Tibial nerve (tissue), 4 donors: ENCODE data around the gene MYCL. TPM values are rescaled to one million over a fixed set of nuclear protein-coding genes. Genes with fewer than 3 reads are reported as not detected.
A peak's percentile ranks its signal among the peaks of the same experiment; 100 is the strongest.

Source experiments
- DNase-seq, 2 donors: peaks; one replicate each; pipeline ENCODE4 v3.0.0-alpha.2; 2019; ENCODE audit warnings: low spot score in 2 of 2
- H3K27ac ChIP-seq, 4 donors: fragments of 200-600 bp; sonication (generic) in 3 of 4; one replicate each; pipeline ENCODE4 v1.5.1; 2017 to 2019; ENCODE audit warnings: mild to moderate bottlenecking in 1 of 4
- H3K27me3 ChIP-seq, 2 donors: fragments of 200-600 bp; sonication (generic) in 1 of 2; one replicate each; pipeline versions ENCODE4 v1.5.1 to v1.6.0; 2017 to 2019
- H3K36me3 ChIP-seq, 3 donors: fragments of 200-600 bp; sonication (generic); one replicate each; pipeline ENCODE4 v1.5.1; 2018 to 2019
- H3K4me1 ChIP-seq, 4 donors: fragments of 200-600 bp; sonication (generic) in 3 of 4; one replicate each; pipeline ENCODE4 v1.5.1; 2017 to 2019
- H3K4me3 ChIP-seq, 4 donors: fragments of 200-600 bp; sonication (generic) in 3 of 4; one replicate each; pipeline ENCODE4 v1.5.1; 2017 to 2019; ENCODE audit warnings: mild to moderate bottlenecking in 1 of 4, moderate library complexity in 1 of 4
- H3K9me3 ChIP-seq, 4 donors: fragments of 200-600 bp; sonication (generic) in 3 of 4; one replicate each; pipeline ENCODE4 v1.5.1; 2017 to 2019
- EP300 ChIP-seq, 2 donors: sonication (generic); formaldehyde crosslinking; IDR thresholded peaks; one replicate each; pipeline ENCODE4 v1.6.1; 2017; ENCODE audit warnings: antibody characterized with exemption in 2 of 2, mild to moderate bottlenecking in 1 of 2
- POLR2A ChIP-seq, 2 donors: fragments of 450-650 bp; IDR thresholded peaks; one replicate each; pipeline ENCODE4 v1.6.1; 2017; ENCODE audit warnings: antibody characterized with exemption in 2 of 2, mild to moderate bottlenecking in 2 of 2, moderate library complexity in 2 of 2
- WGBS, 2 donors: methylation state at CpG; one replicate each; pipeline ENCODE4 v1.1.5; 2018; 5-methylcytosine and 5-hydroxymethylcytosine counted together
- total RNA-seq, 4 donors: library from RNA; depleted of rRNA; stranded (reverse); fragments of >200 nt; gene quantifications; one replicate each; pipeline ENCODE4 v1.1.0, GENCODE V29; 2016
- TF ChIP-seq, protein P1 (sequence below), 5 experiments: fragments of 200-600 bp in 3 of 5; fragments of 450-650 bp in 2 of 5; sonication (generic) in 3 of 5; IDR thresholded peaks; one replicate each; pipeline ENCODE4 v1.5.1; 2016 to 2019; ENCODE audit warnings: antibody characterized with exemption in 5 of 5, mild to moderate bottlenecking in 3 of 5, moderate library complexity in 2 of 5

The MYCL gene
- total RNA-seq, 4 donors from 2014 or later = 0.30 to 1.8 (median 0.86) TPM

DNA sequence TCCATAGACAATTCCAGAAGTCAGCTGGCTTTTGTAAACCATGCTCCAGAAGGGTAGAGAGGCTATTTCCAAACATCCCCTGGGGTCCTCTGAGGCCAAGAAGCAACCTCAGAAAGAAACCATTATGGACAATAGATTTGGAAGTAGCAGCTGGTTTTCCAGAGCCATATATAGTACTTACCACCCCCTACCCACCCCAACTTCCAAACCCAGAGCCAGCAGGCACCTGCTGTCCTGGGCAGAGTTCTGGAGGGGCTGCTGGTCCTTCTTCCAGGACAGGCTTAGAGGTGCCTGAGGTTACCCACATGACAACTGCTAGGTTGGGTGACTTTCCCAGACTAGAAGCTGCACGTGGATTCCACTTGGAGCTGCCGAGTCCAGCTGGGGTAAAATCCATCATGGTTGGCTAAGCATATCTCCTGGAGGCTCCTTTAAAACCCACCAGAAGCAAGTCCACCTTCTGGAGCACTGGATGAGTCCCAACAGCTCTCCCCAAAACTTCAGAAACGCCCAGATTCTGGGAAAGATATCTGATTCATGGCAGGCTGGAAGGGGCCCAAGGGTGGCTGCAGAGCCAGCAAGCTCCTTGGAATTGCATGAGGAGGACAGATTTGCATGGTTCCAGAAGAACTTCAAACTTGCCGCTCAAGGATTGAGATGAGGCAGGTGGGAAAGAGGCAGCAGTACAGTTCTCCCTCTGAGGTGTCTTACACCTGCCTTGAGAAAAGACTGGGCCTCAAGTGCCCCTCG, 5.8 kb downstream of the MYCL start:
- H3K4me1 ChIP-seq = peaks cover 0 to 51% (median 0%) of the 10 kb centered on the region in 4 donors
- no peak overlapping the region for H3K4me3 ChIP-seq
- peaks cover 0 to 15% of the 10 kb centered on the region in 2 donors for H3K27me3 ChIP-seq
- no peaks in the 10 kb centered on the region for H3K9me3 ChIP-seq
- no peaks in the 10 kb centered on the region for H3K36me3 ChIP-seq
- WGBS, 2 donors = 84 to 92% methylated on average over 5 of the region's 5 CpGs
- DNase-seq = no peak
- peak overlapping the region in 1 of 4 donors; percentile 33 for H3K27ac ChIP-seq
- TF ChIP-seq POLR2A (IDR thresholded peaks at IDR 0.05) = no peak
- TF ChIP-seq, protein P1, sequence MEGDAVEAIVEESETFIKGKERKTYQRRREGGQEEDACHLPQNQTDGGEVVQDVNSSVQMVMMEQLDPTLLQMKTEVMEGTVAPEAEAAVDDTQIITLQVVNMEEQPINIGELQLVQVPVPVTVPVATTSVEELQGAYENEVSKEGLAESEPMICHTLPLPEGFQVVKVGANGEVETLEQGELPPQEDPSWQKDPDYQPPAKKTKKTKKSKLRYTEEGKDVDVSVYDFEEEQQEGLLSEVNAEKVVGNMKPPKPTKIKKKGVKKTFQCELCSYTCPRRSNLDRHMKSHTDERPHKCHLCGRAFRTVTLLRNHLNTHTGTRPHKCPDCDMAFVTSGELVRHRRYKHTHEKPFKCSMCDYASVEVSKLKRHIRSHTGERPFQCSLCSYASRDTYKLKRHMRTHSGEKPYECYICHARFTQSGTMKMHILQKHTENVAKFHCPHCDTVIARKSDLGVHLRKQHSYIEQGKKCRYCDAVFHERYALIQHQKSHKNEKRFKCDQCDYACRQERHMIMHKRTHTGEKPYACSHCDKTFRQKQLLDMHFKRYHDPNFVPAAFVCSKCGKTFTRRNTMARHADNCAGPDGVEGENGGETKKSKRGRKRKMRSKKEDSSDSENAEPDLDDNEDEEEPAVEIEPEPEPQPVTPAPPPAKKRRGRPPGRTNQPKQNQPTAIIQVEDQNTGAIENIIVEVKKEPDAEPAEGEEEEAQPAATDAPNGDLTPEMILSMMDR (IDR thresholded peaks at IDR 0.05) = no peak
- TF ChIP-seq EP300 (IDR thresholded peaks at IDR 0.05) = no peak

DNA sequence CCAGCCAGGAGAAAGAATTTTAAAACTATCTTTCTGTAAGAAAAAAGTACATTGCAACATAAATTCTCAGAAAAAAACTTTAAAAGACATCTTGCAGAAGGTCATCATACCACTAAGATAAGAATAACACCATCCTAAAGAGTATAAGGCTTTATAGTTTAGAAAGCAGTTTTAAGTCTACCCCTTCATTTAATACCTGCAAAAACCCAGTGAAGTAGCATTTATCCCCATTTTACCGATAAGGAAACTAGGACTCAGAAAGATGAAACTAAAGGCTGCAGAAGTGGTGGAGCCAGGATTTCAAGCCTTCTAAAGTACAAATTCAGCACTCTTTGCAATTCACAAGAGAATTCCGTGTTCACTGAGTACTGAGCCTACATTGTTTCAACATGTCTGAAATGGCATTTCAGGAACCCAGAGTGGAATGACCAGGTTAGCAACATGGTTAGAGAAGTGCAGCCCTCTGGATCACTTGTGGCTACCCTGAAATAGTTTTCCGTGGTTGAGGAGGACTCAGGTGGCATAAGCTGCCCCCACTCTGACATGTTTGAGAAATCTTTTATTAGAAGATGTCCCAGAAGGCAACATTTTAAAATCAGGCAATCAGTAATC, 6.7 kb downstream of the MYCL start:
- Histone ChIP-seq H3K4me1 (peaks cover 0 to 42% (median 0%) of the 10 kb centered on the region in 4 donors), H3K27me3 (peaks cover 0 to 8% of the 10 kb centered on the region in 2 donors), H3K27ac (no peak overlapping the region), H3K9me3 (no peaks in the 10 kb centered on the region), H3K4me3 (no peak overlapping the region), H3K36me3 (no peaks in the 10 kb centered on the region)
- no peak for TF ChIP-seq POLR2A (IDR thresholded peaks at IDR 0.05)
- TF ChIP-seq, protein P1 (IDR thresholded peaks at IDR 0.05) = no peak
- TF ChIP-seq EP300 (IDR thresholded peaks at IDR 0.05) = no peak
- DNase-seq = no peak
- 29 to 31% methylated on average over 3 of the region's 3 CpGs for WGBS, 2 donors

DNA sequence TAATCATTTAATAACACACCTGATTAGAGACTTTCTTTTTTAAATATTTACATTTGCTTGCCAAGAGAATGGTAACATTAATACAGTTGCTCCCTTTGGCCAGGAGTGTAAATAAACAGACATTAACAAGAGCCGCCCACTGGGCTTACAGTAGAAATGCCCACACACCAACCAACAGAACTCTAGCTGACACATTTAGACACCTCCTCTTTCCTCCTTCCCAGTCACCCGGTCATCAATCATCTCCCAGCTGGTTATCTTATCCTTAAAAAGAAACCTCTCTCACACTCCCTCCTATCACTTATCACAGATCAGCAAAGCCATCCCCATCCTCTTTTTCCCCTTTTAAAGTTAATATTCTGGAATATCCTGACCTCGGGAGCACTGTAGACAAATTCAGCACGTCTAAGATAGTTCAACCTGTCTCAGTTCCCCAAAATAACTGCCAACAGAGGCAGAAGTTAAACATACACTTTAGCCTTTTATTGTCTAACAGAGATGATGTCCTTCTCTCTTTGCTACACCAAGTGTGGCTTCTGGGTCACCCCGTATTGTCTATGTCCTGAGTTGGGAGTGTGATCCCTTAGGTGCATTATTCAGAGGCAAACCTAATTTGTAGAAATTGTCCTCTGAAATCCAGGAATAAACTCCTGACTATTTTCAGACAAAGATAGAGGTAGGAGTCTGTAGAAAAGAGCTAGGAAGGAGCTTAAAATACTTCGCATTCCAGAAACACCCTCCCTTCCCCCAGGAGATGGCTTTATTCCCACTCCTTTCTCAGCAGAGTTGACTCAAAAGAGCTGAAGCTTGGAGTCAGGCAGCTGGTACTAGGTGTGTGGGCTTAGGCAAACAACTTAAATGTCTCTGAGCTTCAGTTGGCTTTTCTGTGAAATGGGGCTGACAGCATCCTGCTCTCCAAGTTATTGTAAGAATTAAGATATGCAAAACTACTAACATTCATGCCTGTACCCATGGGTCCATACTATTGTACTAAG, 8.8 kb downstream of the MYCL start:
- H3K4me1 ChIP-seq = peaks cover 0 to 40% (median 0%) of the 10 kb centered on the region in 4 donors
- TF ChIP-seq EP300 (IDR thresholded peaks at IDR 0.05) (no peak), POLR2A (IDR thresholded peaks at IDR 0.05) (no peak)
- TF ChIP-seq, protein P1 (IDR thresholded peaks at IDR 0.05) = no peak
- WGBS, 2 donors = 24 to 33% methylated on average over 6 of the region's 6 CpGs
- H3K9me3 ChIP-seq = no peaks in the 10 kb centered on the region
- DNase-seq = no peak
- no peaks in the 10 kb centered on the region for H3K27me3 ChIP-seq
- H3K4me3 ChIP-seq = no peak overlapping the region
- peak overlapping the region in 1 of 4 donors; percentile 58 for H3K27ac ChIP-seq
- H3K36me3 ChIP-seq = no peaks in the 10 kb centered on the region

- H3K36me3 ChIP-seq = no peaks in the 10 kb centered on the region
- H3K27ac ChIP-seq = no peak overlapping the region
- TF ChIP-seq EP300 (IDR thresholded peaks at IDR 0.05) = no peak
- TF ChIP-seq POLR2A (IDR thresholded peaks at IDR 0.05) = no peak
- TF ChIP-seq, protein P1 (IDR thresholded peaks at IDR 0.05) = no peak
- H3K4me3 ChIP-seq = no peak overlapping the region
- H3K4me1 ChIP-seq = peaks cover 0 to 35% (median 0%) of the 10 kb centered on the region in 4 donors
- 95 to 96% methylated on average over 1 of the region's 1 CpG for WGBS, 2 donors
- no peak for DNase-seq
- H3K9me3 ChIP-seq = no peaks in the 10 kb centered on the region
- no peaks in the 10 kb centered on the region for H3K27me3 ChIP-seq
These were observed 10.8 kb downstream of the MYCL start for GRCh38 chr1:39890880-39891279.
